ENCODE measurements around the gene SRF. TPM values are rescaled to one million over a fixed set of nuclear protein-coding genes. Genes with fewer than 3 reads are reported as not detected.

SRF gene
- total and polyA plus RNA-seq, 2 donors (not counting 3 experiments of a cell fraction or from before 2014, with no cell fraction given) = 34.4 to 55.8 TPM

DNA sequence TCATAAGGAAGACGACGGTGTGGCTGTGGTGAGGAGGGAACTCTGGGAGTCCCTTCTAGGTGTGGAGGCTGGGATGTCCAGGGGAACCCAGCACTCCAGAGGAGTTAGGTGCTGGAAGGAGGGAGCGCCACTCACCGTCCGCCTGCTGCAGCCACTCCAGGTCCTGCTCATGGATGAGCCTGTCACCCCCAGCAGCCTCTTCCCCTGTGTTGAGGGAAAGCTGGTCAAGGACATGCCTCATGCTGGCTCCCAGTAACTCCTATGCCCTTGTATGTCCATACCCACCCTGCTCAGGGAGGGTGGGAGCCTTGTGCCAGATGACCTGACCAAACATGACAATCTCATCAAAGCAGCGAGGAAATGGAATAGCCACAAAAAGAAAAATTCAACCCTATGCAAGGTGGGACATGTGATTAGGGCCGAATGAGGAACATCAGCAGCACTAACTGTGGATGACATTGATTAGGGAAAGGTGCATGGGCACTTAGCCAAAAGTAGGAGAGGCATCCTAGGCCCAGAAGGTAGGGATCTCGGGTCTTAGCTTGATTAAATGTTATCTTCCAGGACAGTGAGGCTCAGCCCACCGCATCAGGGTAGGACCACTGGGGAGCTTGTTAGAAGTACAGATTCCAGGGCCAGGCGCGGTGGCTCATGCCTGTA, 55.3 kb downstream of the SRF start:
- dilution Hi-C loops (cut with MboI; ENCODE audit: extremely low pct_ligation_motif_present, low sequenced_read_pairs) = no loop called here
- FAIRE-seq = no peak
- no peak overlapping the region for H2AFZ ChIP-seq (ENCODE audit: low read depth, low read length)

More for the DNA sequence above, 55.3 kb downstream of the SRF start:
- no peak for TF ChIP-seq JUN (IDR thresholded peaks at IDR 0.05; ENCODE audit: borderline replicate concordance, insufficient read depth, insufficient read length, low read depth)
- no peak for TF ChIP-seq POLR2AphosphoS5 (IDR thresholded peaks at IDR 0.05; ENCODE audit: insufficient read depth, low read depth, low read length)
- TF ChIP-seq, protein P1, sequence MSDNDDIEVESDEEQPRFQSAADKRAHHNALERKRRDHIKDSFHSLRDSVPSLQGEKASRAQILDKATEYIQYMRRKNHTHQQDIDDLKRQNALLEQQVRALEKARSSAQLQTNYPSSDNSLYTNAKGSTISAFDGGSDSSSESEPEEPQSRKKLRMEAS (IDR thresholded peaks at IDR 0.05; ENCODE audit: insufficient read depth, insufficient read length) = no peak
- no peak for TF ChIP-seq MYC (IDR thresholded peaks at IDR 0.05; ENCODE audit: low read depth, low read length)
- no peak for TF ChIP-seq EZH2 (IDR thresholded peaks at IDR 0.05; ENCODE audit: borderline replicate concordance, low read depth, low read length, severe bottlenecking)
- no peak for TF ChIP-seq GATA2 (IDR thresholded peaks at IDR 0.05; ENCODE audit: insufficient read depth, insufficient read length, low read depth, low read length)
- TF ChIP-seq FOS (IDR thresholded peaks at IDR 0.05; ENCODE audit: borderline replicate concordance, insufficient read depth, low read length) = no peak
- no peak for TF ChIP-seq POLR2A (IDR thresholded peaks at IDR 0.05; ENCODE audit: low read depth, low read length)
- TF ChIP-seq, protein P2, sequence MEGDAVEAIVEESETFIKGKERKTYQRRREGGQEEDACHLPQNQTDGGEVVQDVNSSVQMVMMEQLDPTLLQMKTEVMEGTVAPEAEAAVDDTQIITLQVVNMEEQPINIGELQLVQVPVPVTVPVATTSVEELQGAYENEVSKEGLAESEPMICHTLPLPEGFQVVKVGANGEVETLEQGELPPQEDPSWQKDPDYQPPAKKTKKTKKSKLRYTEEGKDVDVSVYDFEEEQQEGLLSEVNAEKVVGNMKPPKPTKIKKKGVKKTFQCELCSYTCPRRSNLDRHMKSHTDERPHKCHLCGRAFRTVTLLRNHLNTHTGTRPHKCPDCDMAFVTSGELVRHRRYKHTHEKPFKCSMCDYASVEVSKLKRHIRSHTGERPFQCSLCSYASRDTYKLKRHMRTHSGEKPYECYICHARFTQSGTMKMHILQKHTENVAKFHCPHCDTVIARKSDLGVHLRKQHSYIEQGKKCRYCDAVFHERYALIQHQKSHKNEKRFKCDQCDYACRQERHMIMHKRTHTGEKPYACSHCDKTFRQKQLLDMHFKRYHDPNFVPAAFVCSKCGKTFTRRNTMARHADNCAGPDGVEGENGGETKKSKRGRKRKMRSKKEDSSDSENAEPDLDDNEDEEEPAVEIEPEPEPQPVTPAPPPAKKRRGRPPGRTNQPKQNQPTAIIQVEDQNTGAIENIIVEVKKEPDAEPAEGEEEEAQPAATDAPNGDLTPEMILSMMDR (IDR thresholded peaks at IDR 0.05; ENCODE audit: extremely low read depth in 1 of 2, insufficient read depth in 1 of 2, low read depth in 1 of 2, low read length in 2 of 2) = no peak
- intact Hi-C loops (cut with micrococcal nuclease) = no loop called here
- peaks cover 6% of the 10 kb centered on the region for H3K4me1 ChIP-seq (ENCODE audit: control insufficient read depth, extremely low read depth, insufficient read depth, low read length)
- no peak overlapping the region for H3K27ac ChIP-seq (ENCODE audit: insufficient read depth, low read depth, low read length)
- no peaks in the 10 kb centered on the region for H4K20me1 ChIP-seq (replicated peaks; ENCODE audit: control insufficient read depth, extremely low read depth, insufficient read depth, low read length)
- DNase-seq (ENCODE audit: low read depth, low spot score) = no peak
- no peak overlapping the region for H3K4me2 ChIP-seq (ENCODE audit: insufficient read depth, low read length)
- H3K79me2 ChIP-seq (ENCODE audit: control insufficient read depth, insufficient read depth, low read length) = peaks cover 3% of the 10 kb centered on the region
- H3K4me3 ChIP-seq (replicated peaks in 1 of 3; ENCODE audit: insufficient read depth in 1 of 3, low read depth in 1 of 3, low read length in 3 of 3) = no peak overlapping the region
- peaks cover 0 to 10% of the 10 kb centered on the region in 2 experiments for H3K36me3 ChIP-seq (ENCODE audit: control insufficient read depth in 2 of 2, extremely low read depth in 1 of 2, insufficient read depth in 2 of 2, low read length in 2 of 2)
- ChIA-PET CTCF (interaction anchor here (1.1 kb wide), 1 partner anchor 37 kb away, joined by 3 read pairs; no protein-coding TSS in a partner anchor), POLR2A (no interaction called here)
- peaks cover 2 to 3% of the 10 kb centered on the region in 2 experiments for H3K27me3 ChIP-seq (ENCODE audit: control insufficient read depth in 2 of 2, insufficient read depth in 2 of 2, low read length in 2 of 2)
- H3K9me3 ChIP-seq (replicated peaks; ENCODE audit: control insufficient read depth, insufficient read depth, low read length) = no peaks in the 10 kb centered on the region
- no TSS peak for BruUV-seq (replicated peaks)
- no peak overlapping the region for H3K9ac ChIP-seq (replicated peaks; ENCODE audit: extremely low read depth, insufficient read depth, low read length)
- H3K9me1 ChIP-seq (replicated peaks; ENCODE audit: control insufficient read depth, extremely low read depth, insufficient read depth, low read length) = no peaks in the 10 kb centered on the region
